Glomerular endothelial cell (primary cell): ENCODE data around the gene FKBP14. TPM values are rescaled to one million over a fixed set of nuclear protein-coding genes. Genes with fewer than 3 reads are reported as not detected.

Experiments
- DNase-seq: peaks from one replicate; pipeline ENCODE4 v3.0.0-alpha.2; 2011; ENCODE audit warnings: low read depth, low spot score; ENCODE audit errors: extremely low read depth
- total RNA-seq: library from RNA; depleted of rRNA; stranded (reverse); fragments of >200 nt; gene quantifications from 2 replicates; pipeline ENCODE4 v1.2.3, GENCODE V29; 2015

Gene FKBP14
- total RNA-seq, 1 donor from 2014 or later, result 22.1 TPM

GRCh38 chr7:30036220-30036619 lies 9.7 kb upstream of the FKBP14 start:
- no peak for DNase-seq

- no peak for DNase-seq
Observed at GRCh38 chr7:30034501-30034900, 8.0 kb upstream of the FKBP14 start.

DNA sequence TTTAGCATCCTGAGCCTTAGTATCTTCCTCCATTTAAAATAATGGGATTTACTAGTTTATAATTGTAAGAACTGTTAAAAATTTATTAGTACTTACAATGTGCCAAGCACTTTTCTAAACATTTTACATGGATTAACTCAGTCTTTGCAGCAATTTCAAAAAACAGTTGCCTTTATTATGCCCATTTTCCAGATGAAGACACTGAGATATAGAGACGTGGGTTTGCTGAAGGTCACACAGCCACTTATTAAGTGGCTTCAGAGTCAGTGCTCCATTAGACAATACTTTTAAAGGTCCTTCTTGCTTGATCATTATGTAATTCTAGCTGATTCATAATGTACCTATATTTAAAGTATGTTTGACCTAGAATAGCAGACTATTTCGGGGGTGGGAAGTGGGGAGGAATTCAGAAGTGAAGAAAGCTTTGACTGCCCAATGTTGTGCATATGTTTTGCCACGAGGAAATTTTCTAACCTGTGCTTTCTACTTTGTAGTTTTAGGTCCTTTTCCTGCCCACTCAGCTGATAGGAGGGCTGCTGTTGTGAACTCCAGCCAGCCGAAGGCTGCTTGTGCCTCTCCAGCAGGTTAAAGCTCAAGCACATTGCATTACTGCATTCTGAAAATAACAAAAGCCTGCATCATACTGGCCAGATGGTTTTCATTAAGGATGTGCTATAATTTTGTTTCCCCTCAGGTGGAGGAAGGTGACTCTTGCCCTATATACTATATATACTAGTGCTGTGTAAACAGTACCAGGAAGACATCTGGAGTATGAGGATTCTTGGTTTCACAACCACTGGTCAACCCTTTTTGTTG lies 6.0 kb upstream of the FKBP14 start:
- DNase-seq, result no peak

DNA sequence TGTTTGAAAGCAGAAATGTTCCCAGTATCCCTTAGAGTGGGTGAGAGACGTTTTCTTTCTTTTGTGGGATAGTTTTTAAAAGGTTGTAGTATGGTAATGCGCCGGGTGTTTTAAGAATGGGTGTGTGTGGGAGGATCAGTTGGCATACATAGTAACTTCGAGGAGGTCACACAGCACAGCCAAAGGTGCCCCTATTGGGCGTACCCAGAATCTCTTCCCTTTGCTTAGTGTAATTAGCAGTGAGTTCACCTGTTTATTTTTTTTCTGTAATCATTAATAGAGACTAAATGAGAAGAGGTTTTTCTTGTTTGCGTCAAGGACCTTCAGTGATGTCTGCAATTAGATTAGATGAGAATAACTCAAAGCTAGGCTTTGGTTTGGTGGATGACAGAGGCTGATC lies 3.2 kb upstream of the FKBP14 start:
- DNase-seq, result no peak

GRCh38 chr7:30028749-30029635 lies 2.5 kb upstream of the FKBP14 start:
- DNase-seq, result no peak

DNA sequence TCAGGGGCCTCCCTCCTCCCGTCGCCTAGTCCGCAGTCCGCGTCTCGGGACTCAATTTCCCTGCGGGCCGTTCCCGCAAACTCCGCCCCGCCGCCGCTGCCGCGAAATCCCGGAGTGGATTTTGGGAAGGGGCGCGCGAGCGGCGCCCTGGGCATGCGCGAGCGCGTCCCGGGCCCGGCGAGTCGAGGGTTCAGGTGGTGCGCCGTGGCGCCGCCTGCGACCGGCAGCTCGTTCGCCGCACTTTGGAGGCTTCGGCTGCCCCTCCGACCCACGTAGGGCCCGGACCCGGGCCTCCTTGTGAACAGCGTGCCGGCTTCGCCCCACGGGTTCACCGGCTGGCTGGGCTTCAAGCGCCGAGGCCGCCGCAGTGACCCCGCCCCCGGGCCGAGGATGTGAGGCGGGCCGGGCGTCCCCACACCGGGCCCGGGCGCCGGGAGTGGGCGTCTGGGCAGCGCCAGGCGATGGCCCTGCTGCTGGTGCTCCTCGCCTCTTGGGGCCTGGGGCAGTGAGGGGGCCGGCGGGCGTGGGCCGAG lies 1.8 kb upstream of the FKBP14 start, which contains the start of gene PLEKHA8:
Gene PLEKHA8 (plus strand): TSS at position 197 of the 533 bp plus-strand sequence. CDS start 351 bp downstream, outside the sequence.
- DNase-seq, result no peak

GRCh38 chr7:30027740-30028215 lies 1.3 kb upstream of the FKBP14 start:
- DNase-seq, result no peak

DNA sequence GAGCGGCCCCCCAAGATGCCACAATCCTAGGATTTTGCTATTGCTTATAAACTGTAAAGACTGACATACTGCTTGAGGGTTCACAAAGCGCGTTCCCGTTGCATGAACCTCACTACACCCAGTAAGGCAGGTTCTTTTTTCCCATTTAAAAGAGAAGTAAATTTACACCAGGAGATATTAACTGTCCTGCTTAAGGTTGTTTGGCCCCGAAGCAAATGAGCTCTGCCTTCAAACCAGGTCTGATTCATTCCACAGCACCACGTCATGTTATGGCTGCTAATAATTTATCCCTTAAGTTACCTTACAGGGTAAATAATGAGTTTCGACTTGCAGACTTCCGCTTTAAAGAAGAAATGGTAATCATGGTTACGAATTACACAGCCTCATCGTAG lies 559 bp upstream of the FKBP14 start:
- no peak for DNase-seq

DNA sequence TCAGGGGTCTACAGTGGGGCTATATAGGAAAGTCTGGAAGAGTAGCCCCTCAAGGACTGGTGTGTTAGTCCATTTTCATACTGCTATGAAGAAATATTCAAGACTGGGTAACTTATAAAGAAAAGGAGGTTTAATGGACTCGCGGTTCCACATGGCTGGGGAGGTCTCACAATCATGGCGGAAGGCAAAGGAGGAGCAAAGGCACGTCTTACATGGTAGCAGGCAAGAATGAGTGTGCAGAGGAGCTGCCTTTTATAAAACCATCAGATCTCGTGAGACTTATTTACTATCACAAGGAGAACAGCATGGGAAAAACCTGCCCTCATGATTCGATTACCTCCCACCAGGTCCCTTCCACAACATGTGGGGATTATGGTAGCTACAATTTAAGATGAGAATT lies 3.0 kb downstream of the FKBP14 start:
- DNase-seq, result no peak

DNA sequence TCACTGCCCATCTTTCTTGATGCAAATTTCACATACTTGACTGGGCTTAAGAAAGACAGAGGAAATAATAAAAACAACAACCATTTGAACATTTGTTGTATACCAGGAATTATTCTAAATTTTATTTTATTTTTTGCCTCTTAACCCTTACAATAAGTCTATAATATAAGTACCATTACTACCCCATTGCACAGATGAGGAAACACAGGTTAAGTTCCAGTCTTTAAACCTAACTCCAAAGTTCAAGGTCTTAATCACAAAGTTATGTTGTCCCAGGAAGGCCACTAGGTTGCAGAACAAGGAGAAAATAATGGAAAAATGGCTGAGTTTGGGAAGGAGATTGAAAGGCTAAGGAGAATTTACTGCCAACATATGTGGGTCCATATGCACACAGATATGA lies 3.5 kb downstream of the FKBP14 start:
- DNase-seq, result no peak

DNA sequence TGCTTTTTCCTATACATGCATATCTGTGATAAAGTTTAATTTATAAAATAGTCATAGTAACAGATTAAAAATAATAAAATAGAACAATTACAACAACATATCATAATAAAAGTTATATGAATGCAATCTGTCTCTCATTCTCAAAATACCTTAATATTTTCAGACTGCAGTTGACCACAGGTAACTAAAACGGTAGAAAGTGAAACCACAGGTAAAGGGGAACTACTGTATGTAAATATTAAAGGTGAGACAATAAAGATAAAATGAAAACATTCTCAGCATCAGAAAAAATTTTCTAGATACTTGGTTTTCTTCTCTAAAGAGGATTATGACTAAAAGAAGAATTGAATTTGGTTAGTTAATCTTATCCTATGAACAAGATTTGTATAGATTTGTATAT lies 6.0 kb downstream of the FKBP14 start:
- no peak for DNase-seq

- DNase-seq, result no peak
Observed at GRCh38 chr7:30019960-30020359, 6.5 kb downstream of the FKBP14 start.

DNA sequence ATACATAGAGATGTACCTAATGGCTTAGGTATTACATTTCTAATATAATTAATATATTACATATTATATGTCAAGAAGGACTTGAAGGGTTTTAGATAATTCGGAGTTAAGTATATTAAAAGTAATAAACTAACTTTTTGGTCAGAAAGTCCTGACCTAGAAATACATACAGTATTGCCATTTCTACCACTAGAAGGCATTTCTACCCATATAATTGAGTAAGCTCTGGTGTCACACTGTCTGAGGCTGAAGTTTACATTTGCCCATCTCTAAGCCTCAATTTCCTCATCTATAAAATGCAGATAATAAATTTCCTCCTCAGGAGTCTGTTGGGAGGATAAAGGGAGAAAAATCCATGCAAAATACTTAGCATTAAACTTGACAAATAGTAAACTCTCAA lies 7.1 kb downstream of the FKBP14 start:
- no peak for DNase-seq

DNA sequence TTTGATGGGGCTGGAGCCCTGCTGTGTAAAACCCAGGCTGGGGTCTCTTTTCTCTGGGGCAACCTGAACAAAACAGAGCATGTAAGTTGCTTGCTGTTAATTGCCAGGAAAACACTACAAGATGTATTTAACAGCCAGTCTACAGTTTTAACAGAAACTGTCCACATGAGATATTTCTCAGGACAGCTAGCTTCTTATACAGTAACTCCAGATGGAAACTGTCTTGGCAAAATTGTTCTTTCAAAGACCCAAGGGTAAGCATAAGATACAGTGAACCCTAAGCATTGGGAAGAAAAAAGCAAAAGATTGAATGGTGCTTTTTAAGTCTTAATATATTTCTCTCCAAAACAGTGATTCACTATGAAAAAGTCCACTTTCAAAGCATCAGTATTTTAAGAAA lies 8.1 kb downstream of the FKBP14 start:
- no peak for DNase-seq

DNA sequence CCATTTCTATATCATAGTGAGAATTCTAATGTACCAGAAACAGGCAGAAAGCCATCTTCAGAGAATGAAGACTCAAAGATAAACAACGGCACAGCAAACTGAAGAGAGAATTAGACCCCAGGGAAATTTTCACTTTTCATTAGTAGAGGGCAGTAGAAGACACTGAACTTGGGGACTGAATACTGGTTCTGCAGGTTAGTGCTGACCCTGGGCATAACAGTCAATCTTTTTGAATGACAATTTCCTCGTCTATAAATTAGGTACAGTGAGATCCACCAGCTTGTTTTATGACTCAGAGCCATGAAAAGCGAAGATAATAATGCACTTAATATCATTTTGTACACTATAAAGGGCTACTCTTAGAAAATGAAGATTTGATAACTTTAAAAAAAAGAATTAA lies 13.7 kb downstream of the FKBP14 start:
- DNase-seq, result no peak

GRCh38 chr7:30010021-30010420 lies 16.5 kb downstream of the FKBP14 start:
- DNase-seq, result no peak

GRCh38 chr7:30005464-30005863 lies 21.0 kb downstream of the FKBP14 start:
- no peak for DNase-seq

DNA sequence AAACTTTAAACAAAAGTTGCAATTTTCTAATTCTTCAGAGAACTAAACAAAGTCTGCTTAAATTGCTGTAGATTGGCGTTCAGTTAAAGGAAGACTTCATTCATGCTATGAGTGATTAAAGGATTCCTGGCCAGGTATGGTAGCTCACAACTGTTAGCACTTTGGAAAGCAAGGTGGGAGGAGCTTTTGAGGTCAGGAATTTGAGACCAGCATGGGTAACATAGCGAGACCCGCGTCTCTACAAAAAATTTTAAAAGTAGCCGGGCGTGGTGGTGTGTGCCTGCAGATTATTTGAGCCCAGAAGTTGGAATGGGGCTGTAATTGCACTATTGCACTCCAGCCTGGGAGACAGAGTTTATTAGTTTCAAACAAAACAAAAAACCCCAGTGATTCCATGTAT lies 23.4 kb downstream of the FKBP14 start:
- no peak for DNase-seq

DNA sequence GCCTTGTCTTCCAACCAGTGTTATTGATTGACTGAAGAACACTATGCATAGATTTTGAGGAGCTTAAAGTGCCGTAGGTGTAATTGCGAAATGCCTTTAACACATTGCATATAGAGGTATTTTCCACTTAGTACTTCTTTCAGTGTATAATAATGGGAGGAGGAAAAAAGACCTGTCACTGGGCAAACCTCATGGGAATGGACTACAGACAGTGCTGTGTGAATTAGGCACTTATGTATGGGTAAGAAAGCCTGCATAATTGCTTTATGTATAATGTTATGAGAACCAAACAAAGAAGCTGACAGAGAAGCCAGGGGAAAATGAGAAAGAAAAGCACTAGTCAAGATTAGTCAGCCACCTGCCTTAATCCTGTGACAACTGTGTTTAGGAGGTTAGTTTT lies 24.5 kb downstream of the FKBP14 start:
- no peak for DNase-seq

DNA sequence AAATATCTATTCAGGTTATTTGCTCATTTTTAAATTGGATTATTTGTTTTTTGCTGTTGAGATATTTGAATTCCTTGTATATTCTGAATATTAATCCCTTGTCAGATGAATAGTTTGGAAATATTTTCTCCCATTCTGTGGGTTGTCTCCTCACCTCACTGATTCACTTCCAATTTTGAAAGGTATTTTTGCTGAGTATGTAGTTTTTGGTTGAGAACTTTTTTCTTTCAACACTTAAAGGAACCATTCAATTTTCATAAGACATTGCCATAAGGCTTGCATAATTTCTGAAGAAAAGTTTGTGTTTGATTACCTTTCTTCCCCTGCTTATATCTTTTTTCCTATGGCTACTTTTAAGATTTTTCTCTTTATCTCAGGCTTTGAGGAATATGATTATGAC lies 28.0 kb downstream of the FKBP14 start:
- no peak for DNase-seq

DNA sequence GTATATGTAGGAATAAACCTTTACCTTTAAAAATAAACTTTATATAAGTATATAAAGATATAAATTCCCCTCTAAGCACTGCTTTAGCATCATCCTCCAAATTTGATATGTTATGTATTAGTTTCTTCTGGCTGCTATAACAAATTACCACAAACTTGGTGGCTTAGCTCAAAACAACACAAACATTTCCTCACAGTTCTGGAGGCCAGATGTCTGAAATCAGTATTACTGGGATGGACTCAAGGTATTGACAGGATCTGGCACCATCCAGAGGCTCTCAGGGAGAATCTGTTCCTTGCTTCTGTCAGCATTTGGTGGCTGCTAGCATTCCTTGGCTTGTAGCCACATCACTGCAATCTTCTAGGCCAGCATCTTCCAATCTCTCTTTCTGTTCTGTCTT lies 30.2 kb downstream of the FKBP14 start:
- no peak for DNase-seq
